SK-N-SH treated with all-trans-retinoic acid at 6 μM for 48 hours (cell line): ENCODE measurements around the gene VCAM1.

Experiments
- ARNTL ChIP-seq: fragments of 450-650 bp; formaldehyde crosslinking; IDR thresholded peaks from 2 replicates; pipeline ENCODE4 v1.5.0; 2020; ENCODE audit warnings: low read depth, mild to moderate bottlenecking, moderate library complexity, borderline replicate concordance
- CREB5 ChIP-seq: fragments of 250-450 bp; sonication (Bioruptor Pico); IDR thresholded peaks from 2 replicates; pipeline ENCODE4 v1.5.1; 2020; ENCODE audit warnings: low read depth, mild to moderate bottlenecking, moderate library complexity
- ESRRG ChIP-seq: fragments of 250-450 bp; sonication (Bioruptor Pico); IDR thresholded peaks from 2 replicates; pipeline ENCODE4 v1.6.1; 2021; ENCODE audit warnings: mild to moderate bottlenecking
- ISL1 ChIP-seq: fragments of 250-450 bp; sonication (Bioruptor Pico); IDR thresholded peaks from 2 replicates; pipeline ENCODE4 v2.1.2; 2022; ENCODE audit warnings: mild to moderate bottlenecking, moderate library complexity
- RARB ChIP-seq: fragments of 250-450 bp; sonication (Bioruptor Pico); IDR thresholded peaks from 2 replicates; pipeline ENCODE4 v1.8.0; 2021; ENCODE audit warnings: mild to moderate bottlenecking, moderate library complexity
- ZC3H10 ChIP-seq: fragments of 250-450 bp; sonication (Bioruptor Pico); IDR thresholded peaks from 2 replicates; pipeline ENCODE4 v1.5.1; 2021; ENCODE audit warnings: mild to moderate bottlenecking, moderate library complexity
- ZFP3 ChIP-seq: fragments of 250-450 bp; sonication (Bioruptor Pico); IDR thresholded peaks from 2 replicates; pipeline ENCODE4 v1.5.0; 2020; ENCODE audit warnings: mild to moderate bottlenecking, moderate library complexity
- ZFP30 ChIP-seq: fragments of 450-650 bp; formaldehyde crosslinking; IDR thresholded peaks from 2 replicates; pipeline ENCODE4 v1.5.0; 2022; ENCODE audit warnings: mild to moderate bottlenecking, moderate library complexity
- TF ChIP-seq, protein P1 (sequence below): fragments of 250-450 bp; sonication (Bioruptor Pico); IDR thresholded peaks from 2 replicates; pipeline ENCODE4 v1.8.0; 2020; ENCODE audit warnings: mild to moderate bottlenecking, moderate library complexity, borderline replicate concordance
- TF ChIP-seq, protein P2 (sequence below): fragments of 250-450 bp; sonication (Bioruptor Pico); IDR thresholded peaks from 2 replicates; pipeline ENCODE4 v1.5.1; 2021; ENCODE audit warnings: mild to moderate bottlenecking, moderate library complexity
- TF ChIP-seq, protein P3 (sequence below): fragments of 250-450 bp; sonication (Bioruptor Pico); IDR thresholded peaks from 2 replicates; pipeline ENCODE4 v1.5.0; 2020; ENCODE audit warnings: mild to moderate bottlenecking, moderate library complexity

DNA sequence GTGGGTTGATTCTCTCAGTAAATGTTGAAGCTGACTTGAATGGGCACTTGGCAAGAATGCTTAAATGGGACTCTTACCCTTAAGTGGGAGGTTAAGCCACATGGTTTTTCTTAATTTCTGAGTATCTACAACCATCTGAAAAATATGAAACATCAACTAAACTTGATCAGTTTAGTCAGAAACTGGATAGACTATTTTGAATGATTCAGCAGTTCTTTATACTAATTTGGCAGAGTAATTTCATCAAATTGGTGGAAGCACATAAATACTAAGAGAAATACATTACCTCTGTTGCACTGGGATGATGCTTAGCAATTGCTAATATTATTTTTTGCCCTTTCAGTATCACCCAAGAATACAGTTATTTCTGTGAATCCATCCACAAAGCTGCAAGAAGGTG, 4.7 kb downstream of the VCAM1 start:
- no peak for TF ChIP-seq ZFP30 (CRISPR knock-in tag)
- TF ChIP-seq ARNTL (CRISPR knock-in tag): no peak
- TF ChIP-seq, protein P1, sequence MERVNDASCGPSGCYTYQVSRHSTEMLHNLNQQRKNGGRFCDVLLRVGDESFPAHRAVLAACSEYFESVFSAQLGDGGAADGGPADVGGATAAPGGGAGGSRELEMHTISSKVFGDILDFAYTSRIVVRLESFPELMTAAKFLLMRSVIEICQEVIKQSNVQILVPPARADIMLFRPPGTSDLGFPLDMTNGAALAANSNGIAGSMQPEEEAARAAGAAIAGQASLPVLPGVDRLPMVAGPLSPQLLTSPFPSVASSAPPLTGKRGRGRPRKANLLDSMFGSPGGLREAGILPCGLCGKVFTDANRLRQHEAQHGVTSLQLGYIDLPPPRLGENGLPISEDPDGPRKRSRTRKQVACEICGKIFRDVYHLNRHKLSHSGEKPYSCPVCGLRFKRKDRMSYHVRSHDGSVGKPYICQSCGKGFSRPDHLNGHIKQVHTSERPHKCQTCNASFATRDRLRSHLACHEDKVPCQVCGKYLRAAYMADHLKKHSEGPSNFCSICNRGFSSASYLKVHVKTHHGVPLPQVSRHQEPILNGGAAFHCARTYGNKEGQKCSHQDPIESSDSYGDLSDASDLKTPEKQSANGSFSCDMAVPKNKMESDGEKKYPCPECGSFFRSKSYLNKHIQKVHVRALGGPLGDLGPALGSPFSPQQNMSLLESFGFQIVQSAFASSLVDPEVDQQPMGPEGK (CRISPR knock-in tag): no peak
- no peak for TF ChIP-seq ESRRG (CRISPR knock-in tag)
- no peak for TF ChIP-seq CREB5
- TF ChIP-seq ZC3H10: no peak
- TF ChIP-seq, protein P2, sequence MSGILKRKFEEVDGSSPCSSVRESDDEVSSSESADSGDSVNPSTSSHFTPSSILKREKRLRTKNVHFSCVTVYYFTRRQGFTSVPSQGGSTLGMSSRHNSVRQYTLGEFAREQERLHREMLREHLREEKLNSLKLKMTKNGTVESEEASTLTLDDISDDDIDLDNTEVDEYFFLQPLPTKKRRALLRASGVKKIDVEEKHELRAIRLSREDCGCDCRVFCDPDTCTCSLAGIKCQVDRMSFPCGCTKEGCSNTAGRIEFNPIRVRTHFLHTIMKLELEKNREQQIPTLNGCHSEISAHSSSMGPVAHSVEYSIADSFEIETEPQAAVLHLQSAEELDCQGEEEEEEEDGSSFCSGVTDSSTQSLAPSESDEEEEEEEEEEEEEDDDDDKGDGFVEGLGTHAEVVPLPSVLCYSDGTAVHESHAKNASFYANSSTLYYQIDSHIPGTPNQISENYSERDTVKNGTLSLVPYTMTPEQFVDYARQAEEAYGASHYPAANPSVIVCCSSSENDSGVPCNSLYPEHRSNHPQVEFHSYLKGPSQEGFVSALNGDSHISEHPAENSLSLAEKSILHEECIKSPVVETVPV: no peak
- no peak for TF ChIP-seq ISL1 (CRISPR knock-in tag)
- TF ChIP-seq RARB: no peak
- no peak for TF ChIP-seq ZFP3 (CRISPR knock-in tag)
- TF ChIP-seq, protein P3, sequence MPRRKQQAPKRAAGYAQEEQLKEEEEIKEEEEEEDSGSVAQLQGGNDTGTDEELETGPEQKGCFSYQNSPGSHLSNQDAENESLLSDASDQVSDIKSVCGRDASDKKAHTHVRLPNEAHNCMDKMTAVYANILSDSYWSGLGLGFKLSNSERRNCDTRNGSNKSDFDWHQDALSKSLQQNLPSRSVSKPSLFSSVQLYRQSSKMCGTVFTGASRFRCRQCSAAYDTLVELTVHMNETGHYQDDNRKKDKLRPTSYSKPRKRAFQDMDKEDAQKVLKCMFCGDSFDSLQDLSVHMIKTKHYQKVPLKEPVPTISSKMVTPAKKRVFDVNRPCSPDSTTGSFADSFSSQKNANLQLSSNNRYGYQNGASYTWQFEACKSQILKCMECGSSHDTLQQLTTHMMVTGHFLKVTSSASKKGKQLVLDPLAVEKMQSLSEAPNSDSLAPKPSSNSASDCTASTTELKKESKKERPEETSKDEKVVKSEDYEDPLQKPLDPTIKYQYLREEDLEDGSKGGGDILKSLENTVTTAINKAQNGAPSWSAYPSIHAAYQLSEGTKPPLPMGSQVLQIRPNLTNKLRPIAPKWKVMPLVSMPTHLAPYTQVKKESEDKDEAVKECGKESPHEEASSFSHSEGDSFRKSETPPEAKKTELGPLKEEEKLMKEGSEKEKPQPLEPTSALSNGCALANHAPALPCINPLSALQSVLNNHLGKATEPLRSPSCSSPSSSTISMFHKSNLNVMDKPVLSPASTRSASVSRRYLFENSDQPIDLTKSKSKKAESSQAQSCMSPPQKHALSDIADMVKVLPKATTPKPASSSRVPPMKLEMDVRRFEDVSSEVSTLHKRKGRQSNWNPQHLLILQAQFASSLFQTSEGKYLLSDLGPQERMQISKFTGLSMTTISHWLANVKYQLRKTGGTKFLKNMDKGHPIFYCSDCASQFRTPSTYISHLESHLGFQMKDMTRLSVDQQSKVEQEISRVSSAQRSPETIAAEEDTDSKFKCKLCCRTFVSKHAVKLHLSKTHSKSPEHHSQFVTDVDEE (CRISPR knock-in tag): no peak
